ENCODE measurements around the gene LYPD6B. TPM values are rescaled to one million over a fixed set of nuclear protein-coding genes. Genes with fewer than 3 reads are reported as not detected.

LYPD6B gene
- total RNA-seq, 1 experiment from 2014 or later, result 6.1 TPM

GRCh38 chr2:149184991-149185390 is 146.5 kb downstream of the LYPD6B start:
- Histone ChIP-seq H3K4me2 (ENCODE audit: low read length) (no peak overlapping the region), H3K9ac (ENCODE audit: low read length) (no peak overlapping the region), H4K20me1 (ENCODE audit: insufficient read depth) (no peaks in the 10 kb centered on the region), H3K79me2 (ENCODE audit: insufficient read depth, low read length) (no peaks in the 10 kb centered on the region), H3K4me3 (replicated peaks in 1 of 2; ENCODE audit: low read depth in 1 of 2, low read length in 2 of 2) (no peak overlapping the region), H3K4me1 (ENCODE audit: control insufficient read depth in 1 of 2, insufficient read depth in 2 of 2, low read length in 2 of 2) (no peaks in the 10 kb centered on the region), H3K9me3 (ENCODE audit: control insufficient read depth in 1 of 2, insufficient read depth in 1 of 2, low read depth in 1 of 2, low read length in 2 of 2) (no peaks in the 10 kb centered on the region), H3K36me3 (ENCODE audit: control insufficient read depth in 1 of 2, insufficient read depth in 2 of 2, low read length in 2 of 2) (no peaks in the 10 kb centered on the region), H3K9me2 (ENCODE audit: insufficient read depth) (no peaks in the 10 kb centered on the region), H2AFZ (ENCODE audit: low read depth, low read length, poor library complexity, severe bottlenecking) (no peak overlapping the region), H3K27ac (ENCODE audit: low read depth, low read length) (no peak overlapping the region), H3K27me3 (ENCODE audit: insufficient read depth, low read length) (no peaks in the 10 kb centered on the region)
- DNase-seq (ENCODE audit: low read depth, low spot score), result no peak
- no peak for TF ChIP-seq CTCF (IDR thresholded peaks at IDR 0.05 in 2 of 3, conservative IDR thresholded peaks at IDR 0.05 in 1 of 3; ENCODE audit: borderline replicate concordance in 1 of 3, insufficient read depth in 1 of 3, low read depth in 2 of 3, low read length in 2 of 3)
- TF ChIP-seq MAX (IDR thresholded peaks at IDR 0.05), result no peak
- no peak for TF ChIP-seq SP1 (IDR thresholded peaks at IDR 0.05; ENCODE audit: low read depth)
- TF ChIP-seq EZH2 (IDR thresholded peaks at IDR 0.05), result no peak
- no peak for TF ChIP-seq POLR2AphosphoS5 (IDR thresholded peaks at IDR 0.05; ENCODE audit: low read depth, low read length)
- no peak for TF ChIP-seq SRF (IDR thresholded peaks at IDR 0.05; ENCODE audit: low read depth)
- TF ChIP-seq SIN3A (IDR thresholded peaks at IDR 0.05; ENCODE audit: low read depth), result no peak
- no peak for TF ChIP-seq TCF7L2 (IDR thresholded peaks at IDR 0.05; ENCODE audit: borderline replicate concordance, extremely low read depth, insufficient read depth, insufficient read length)
- no peak for TF ChIP-seq ZFX (IDR thresholded peaks at IDR 0.05)
- no peak for TF ChIP-seq FOSL1 (IDR thresholded peaks at IDR 0.05; ENCODE audit: low read depth)
- no peak for TF ChIP-seq EZH2phosphoT487 (IDR thresholded peaks at IDR 0.05; ENCODE audit: borderline replicate concordance)
- TF ChIP-seq EGR1 (IDR thresholded peaks at IDR 0.05; ENCODE audit: low read depth), result no peak
- no peak for TF ChIP-seq JUND (IDR thresholded peaks at IDR 0.05)
- TF ChIP-seq ELF1 (IDR thresholded peaks at IDR 0.05; ENCODE audit: borderline replicate concordance, low read depth), result no peak
- TF ChIP-seq REST (IDR thresholded peaks at IDR 0.05; ENCODE audit: low read depth), result no peak
- TF ChIP-seq RAD21 (IDR thresholded peaks at IDR 0.05; ENCODE audit: low read depth), result no peak
- no peak for TF ChIP-seq CBX3 (IDR thresholded peaks at IDR 0.05; ENCODE audit: low read depth)
- no peak for TF ChIP-seq ATF3 (IDR thresholded peaks at IDR 0.05)
- no peak for TF ChIP-seq CEBPB (IDR thresholded peaks at IDR 0.05; ENCODE audit: low read depth)
- no peak for ATAC-seq
- RAD21 ChIA-PET (ENCODE audit: low non-redundant PET in 1 of 2, low total read pairs in 2 of 2, uncharacterized antibody in 2 of 2, unreplicated experiment in 2 of 2), result no interaction called here
- POLR2A ChIA-PET, result no interaction called here
- CTCF ChIA-PET, result no interaction called here
- intact Hi-C loops (cut with micrococcal nuclease), result no loop called here
- no TSS peak for BruUV-seq (replicated peaks)
